ENCODE results near the gene AKTIP.

AKTIP gene

GRCh38 chr16:53502331-53503269 is at the start of gene AKTIP:
Gene AKTIP, minus strand, starts transcription at chr16:53503209. Its CDS starts 2,950 bp downstream, at chr16:53500259.
- DNase-seq (ENCODE audit: extremely low spot score) = peak; percentile 46
- no peak for TF ChIP-seq ARNT (IDR thresholded peaks at IDR 0.05)
- TF ChIP-seq LEF1 (IDR thresholded peaks at IDR 0.05; ENCODE audit: borderline replicate concordance) = no peak
- TF ChIP-seq NFRKB (IDR thresholded peaks at IDR 0.05) = no peak
- no peak for TF ChIP-seq PKNOX1 (IDR thresholded peaks at IDR 0.05)
- no peak for TF ChIP-seq FOXA1 (IDR thresholded peaks at IDR 0.05)
- no peak for TF ChIP-seq CTBP1 (IDR thresholded peaks at IDR 0.05; ENCODE audit: borderline replicate concordance)
- ChIA-PET CTCF (interaction anchor here (0.7 kb wide), 1 partner anchor 123 kb away, joined by 3 read pairs; no protein-coding TSS in a partner anchor), POLR2A (interaction anchor here (1.2 to 1.8 kb wide), 3 partner anchors 10 to 68 kb away, joined by 4 to 7 read pairs (median 5); partner anchors contain the start of gene RBL2)

- ChIA-PET CTCF (interaction anchor here (0.6 to 1.3 kb wide), 7 partner anchors 14 to 1251 kb away, joined by 3 to 5 read pairs (median 3); no protein-coding TSS in a partner anchor), POLR2A (no interaction called here)
- TF ChIP-seq L3MBTL2 (conservative IDR thresholded peaks at IDR 0.05) (peak; percentile 85), PKNOX1 (IDR thresholded peaks at IDR 0.05) (no peak)
- peak; percentile 82 for DNase-seq (ENCODE audit: extremely low spot score)
Measured at GRCh38 chr16:53549970-53550690, 47.1 kb upstream of the AKTIP start.

GRCh38 chr16:53546988-53547391 is 44.0 kb upstream of the AKTIP start:
- ChIA-PET CTCF (interaction anchor here (0.6 to 1.9 kb wide), 5 partner anchors 10 to 895 kb away, joined by 3 to 7 read pairs (median 3); no protein-coding TSS in a partner anchor), POLR2A (no interaction called here)
- DNase-seq (ENCODE audit: extremely low spot score) = peak; percentile 43
- no peak for TF ChIP-seq ELF4 (IDR thresholded peaks at IDR 0.05)
- TF ChIP-seq FOXM1 (IDR thresholded peaks at IDR 0.05; ENCODE audit: borderline replicate concordance) = no peak
- TF ChIP-seq LEF1 (IDR thresholded peaks at IDR 0.05; ENCODE audit: borderline replicate concordance) = no peak
- TF ChIP-seq SUZ12 (IDR thresholded peaks at IDR 0.05) = no peak
- TF ChIP-seq NFRKB (IDR thresholded peaks at IDR 0.05) = no peak
- no peak for TF ChIP-seq ZNF384 (IDR thresholded peaks at IDR 0.05)
- no peak for TF ChIP-seq CTBP1 (IDR thresholded peaks at IDR 0.05; ENCODE audit: borderline replicate concordance)
- no peak for TF ChIP-seq FOXA1 (IDR thresholded peaks at IDR 0.05)
- TF ChIP-seq TARDBP (IDR thresholded peaks at IDR 0.05) = no peak
- TF ChIP-seq FOXK2 (IDR thresholded peaks at IDR 0.05) = no peak
- no peak for TF ChIP-seq PKNOX1 (IDR thresholded peaks at IDR 0.05)

DNA sequence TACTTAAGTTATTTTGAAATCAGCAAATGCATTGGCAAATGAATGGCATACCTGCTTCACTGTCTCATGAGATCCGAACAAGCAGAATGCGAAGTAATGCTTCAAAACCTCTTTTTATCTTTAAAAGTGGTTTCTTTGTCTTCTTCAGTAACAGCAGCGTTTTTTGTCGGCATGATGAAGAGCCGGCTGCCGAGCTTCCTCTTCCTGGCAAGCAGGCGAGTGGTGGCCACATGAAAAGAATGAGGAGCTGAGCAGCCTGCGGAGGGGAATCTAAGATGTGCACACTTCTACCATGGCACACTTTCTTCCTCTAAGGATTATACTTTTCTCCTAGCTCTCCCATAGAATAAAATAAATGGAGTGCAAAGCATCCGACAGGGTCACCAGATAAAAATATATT is 42.4 kb upstream of the AKTIP start:
- no peak for DNase-seq (ENCODE audit: extremely low spot score)
- ChIA-PET CTCF (interaction anchor here (1.9 kb wide), 1 partner anchor 9 kb away, joined by 7 read pairs; no protein-coding TSS in a partner anchor), POLR2A (no interaction called here)
- TF ChIP-seq SP1 (IDR thresholded peaks at IDR 0.05) (no peak), CTBP1 (IDR thresholded peaks at IDR 0.05; ENCODE audit: borderline replicate concordance) (no peak), TARDBP (IDR thresholded peaks at IDR 0.05) (no peak), ARNT (IDR thresholded peaks at IDR 0.05) (no peak), ELF4 (IDR thresholded peaks at IDR 0.05) (no peak), PKNOX1 (IDR thresholded peaks at IDR 0.05) (no peak), FOXA1 (IDR thresholded peaks at IDR 0.05) (no peak), LEF1 (IDR thresholded peaks at IDR 0.05; ENCODE audit: borderline replicate concordance) (no peak)

GRCh38 chr16:53542283-53542682 is 39.3 kb upstream of the AKTIP start:
- ChIA-PET CTCF (no interaction called here), POLR2A (no interaction called here)
- no peak for DNase-seq (ENCODE audit: extremely low spot score)
- TF ChIP-seq CTBP1 (IDR thresholded peaks at IDR 0.05; ENCODE audit: borderline replicate concordance) (no peak), L3MBTL2 (conservative IDR thresholded peaks at IDR 0.05) (no peak), PKNOX1 (IDR thresholded peaks at IDR 0.05) (no peak), FOXM1 (IDR thresholded peaks at IDR 0.05; ENCODE audit: borderline replicate concordance) (no peak), BHLHE40 (IDR thresholded peaks at IDR 0.05; ENCODE audit: borderline replicate concordance) (no peak), TARDBP (IDR thresholded peaks at IDR 0.05) (no peak), FOXA1 (IDR thresholded peaks at IDR 0.05) (no peak), NFRKB (IDR thresholded peaks at IDR 0.05) (no peak), ZNF384 (IDR thresholded peaks at IDR 0.05) (no peak)

Measured in HEK293T (cell line).